Lung microvascular endothelial cell (primary cell): ENCODE measurements around the gene PRDX5. TPM values are rescaled to one million over a fixed set of nuclear protein-coding genes. Genes with fewer than 3 reads are reported as not detected.

ENCODE experiments used
- DNase-seq, 2 donors: peaks; one replicate each; pipeline versions ENCODE4 v3.0.0 to v3.0.0-alpha.2; 2010; ENCODE audit warnings: low read depth in 2 of 2
- total RNA-seq: library from RNA; depleted of rRNA; stranded (reverse); fragments of >200 nt; gene quantifications from 2 replicates; pipeline ENCODE4 v1.2.1, GENCODE V29; 2014

Gene PRDX5
- 217 and 266 TPM in 2 replicates for total RNA-seq

DNA sequence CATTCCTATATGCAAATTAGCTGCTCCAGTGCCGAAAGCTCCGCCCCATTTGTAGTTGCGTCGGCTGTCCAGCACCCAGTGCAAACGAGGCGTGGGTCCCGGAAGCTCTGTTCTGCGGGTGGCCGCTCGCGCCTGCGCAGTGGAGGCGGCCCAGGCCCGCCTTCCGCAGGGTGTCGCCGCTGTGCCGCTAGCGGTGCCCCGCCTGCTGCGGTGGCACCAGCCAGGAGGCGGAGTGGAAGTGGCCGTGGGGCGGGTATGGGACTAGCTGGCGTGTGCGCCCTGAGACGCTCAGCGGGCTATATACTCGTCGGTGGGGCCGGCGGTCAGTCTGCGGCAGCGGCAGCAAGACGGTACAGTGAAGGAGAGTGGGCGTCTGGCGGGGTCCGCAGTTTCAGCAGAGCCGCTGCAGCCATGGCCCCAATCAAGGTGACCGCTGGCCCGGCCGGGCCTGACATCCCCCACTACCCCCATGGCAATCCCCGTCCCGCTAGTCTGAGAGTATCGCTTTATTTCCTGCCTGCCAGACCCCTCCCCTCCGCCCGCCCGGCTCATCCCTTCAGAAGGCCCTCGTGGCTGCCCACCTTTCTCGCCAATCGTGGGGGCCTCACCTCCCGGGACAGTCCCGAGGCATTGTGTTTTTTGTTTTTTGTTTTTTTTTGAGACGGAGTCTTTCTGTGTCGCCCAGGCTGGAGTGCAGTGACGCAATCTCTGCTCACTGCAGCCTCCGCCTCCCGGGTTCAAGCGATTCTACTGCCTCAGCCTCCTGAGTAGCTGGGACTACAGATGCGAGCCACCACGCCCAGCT, at the start of gene PRDX5:
PRDX5 (plus strand) TSS at position 161 of the 805 bp plus-strand sequence; CDS start at position 256, 95 bp downstream.
- peak; percentile 96 to 97 for DNase-seq

DNA sequence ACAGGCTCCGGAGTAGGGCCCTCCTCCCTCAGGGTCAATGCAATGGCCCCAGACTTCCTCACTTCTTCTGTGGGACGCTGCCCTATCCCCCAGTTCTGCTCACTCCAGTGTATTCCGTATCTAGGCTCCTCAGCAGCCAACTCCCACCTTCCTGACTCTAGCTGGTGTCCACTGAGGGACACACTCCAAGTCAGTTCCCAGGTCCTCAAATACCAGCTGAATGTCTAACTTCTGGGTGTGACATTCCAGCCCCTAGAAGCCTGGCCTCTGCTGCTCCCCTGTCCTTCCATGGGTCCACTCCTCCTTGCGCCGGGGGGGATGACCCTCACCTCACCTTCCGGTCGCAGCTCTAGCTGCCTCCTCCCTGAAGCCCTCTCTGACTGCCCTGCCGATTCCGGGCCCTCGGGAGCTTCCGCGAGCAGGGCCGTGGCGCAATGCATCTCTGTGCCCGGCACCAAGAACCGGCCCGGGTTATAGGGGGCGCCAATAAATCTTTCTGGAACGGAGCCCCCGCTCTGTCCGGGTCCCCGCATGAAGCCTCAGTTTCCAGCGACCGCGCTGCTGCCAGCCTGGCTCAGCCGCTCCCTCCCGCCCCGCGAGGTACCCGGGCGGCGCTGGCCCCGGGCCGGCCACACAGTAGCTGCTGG, 48.9 kb upstream of the PRDX5 start:
- peak; percentile 44 to 59 for DNase-seq

DNA sequence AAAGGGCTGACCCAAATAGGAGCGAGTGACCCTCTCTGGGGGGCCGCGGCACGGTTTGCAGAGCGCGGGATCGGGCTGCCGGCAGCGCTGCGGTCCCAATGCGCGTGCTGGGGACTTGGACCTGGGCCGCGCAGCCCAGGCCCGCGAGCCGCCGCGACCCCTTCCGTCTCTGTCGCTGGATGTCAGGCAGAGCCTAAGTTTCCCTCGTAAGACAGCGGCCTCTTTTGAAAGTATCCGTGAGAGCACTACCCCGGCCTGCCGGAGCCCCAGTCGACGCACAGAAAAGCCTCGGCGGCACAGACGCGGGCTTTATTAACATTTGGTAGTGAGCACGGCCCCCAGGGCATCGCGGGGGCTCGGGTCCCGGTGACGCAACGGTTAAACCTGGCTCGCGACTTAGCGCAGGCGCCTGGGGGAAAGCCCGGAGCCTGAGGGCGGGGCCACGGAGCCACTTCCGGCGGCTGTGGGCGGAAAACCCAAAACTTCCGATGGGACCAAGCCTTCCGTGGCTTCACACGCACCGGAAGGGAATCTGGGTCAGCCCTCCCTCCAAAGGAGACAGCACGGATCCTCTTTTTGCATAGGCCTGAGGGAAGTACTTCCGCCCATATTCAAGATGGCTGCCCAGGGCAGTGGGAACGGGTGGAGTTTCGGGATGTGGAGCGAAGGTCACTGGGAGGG, 48.2 kb upstream of the PRDX5 start:
- peak; percentile 100 for DNase-seq

DNA sequence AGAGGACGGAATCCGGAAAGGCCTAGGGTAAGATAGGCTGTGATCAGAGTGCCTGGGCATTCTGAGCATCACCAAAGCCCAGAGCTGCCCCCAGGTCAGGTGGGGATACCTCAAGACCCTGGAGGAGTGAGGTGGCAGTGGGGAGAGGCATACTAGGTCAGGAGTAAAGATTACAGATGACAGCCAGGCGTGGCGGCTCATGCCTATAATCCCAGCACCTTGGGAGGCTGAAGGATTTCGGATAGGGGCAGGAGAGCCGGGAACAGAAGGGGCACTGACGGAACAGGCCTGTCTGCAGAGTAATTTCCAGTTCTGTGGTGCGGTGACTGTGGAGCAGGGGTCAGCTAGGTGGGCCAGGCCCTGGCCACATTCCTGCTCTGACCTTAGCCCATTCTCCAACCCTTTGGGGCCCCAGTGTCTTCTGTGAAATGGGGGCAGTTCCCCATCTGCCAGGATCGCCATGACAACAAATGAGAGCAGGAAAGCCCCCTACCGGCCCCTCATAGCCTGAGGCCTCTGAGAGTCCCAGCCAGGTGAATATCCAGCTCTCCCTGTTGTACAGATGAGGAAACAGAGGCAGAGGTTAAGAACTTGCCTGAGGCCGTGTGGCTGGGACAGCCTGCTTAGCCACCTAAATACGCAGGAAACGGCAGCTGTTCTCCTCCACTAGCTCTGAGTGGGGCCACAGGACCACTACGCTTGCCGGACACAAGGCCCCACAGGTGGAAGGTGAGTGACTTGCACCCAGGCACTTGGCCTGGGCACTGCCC, 42.7 kb upstream of the PRDX5 start:
- DNase-seq, result no peak

- no peak for DNase-seq
Observed at GRCh38 chr11:64275841-64276240, 42.1 kb upstream of the PRDX5 start.

DNA sequence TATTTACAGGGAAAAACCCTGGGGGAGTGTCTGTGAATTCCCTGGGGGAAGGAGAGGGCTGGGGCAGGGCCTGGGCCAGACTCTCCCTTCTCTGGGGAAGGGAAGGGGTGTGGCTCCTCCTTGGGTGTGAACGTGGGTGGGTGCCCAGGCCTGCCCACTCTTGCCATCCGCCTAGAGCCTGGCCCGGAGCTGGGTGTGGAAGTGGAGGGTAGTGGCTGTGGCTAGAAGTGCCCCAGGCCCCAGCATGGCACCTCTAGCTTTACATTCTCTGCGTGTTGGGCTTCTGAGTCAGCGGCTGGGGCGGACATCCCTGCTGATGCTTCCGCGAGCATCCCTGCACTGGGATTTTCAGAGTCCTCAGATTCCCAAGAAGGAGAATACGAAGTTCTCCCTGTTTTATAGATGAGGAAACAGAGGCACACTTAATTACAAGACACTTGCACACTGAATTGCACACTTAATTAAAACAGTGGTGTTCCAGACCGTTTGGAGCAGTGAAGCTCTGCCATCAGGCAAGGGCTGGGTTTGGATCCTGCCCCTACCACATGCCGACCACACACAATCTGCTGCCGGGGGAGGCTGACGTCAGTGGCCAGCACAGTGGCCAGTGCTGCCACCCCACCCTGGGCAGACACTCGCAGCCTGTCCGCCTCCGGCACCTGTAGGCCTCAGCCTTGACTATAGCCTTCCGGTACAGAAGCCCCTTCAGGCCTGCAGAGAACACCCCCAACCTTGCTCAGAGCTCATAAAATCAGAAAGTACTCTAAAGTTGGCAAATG, 41.1 kb upstream of the PRDX5 start:
- no peak for DNase-seq

DNA sequence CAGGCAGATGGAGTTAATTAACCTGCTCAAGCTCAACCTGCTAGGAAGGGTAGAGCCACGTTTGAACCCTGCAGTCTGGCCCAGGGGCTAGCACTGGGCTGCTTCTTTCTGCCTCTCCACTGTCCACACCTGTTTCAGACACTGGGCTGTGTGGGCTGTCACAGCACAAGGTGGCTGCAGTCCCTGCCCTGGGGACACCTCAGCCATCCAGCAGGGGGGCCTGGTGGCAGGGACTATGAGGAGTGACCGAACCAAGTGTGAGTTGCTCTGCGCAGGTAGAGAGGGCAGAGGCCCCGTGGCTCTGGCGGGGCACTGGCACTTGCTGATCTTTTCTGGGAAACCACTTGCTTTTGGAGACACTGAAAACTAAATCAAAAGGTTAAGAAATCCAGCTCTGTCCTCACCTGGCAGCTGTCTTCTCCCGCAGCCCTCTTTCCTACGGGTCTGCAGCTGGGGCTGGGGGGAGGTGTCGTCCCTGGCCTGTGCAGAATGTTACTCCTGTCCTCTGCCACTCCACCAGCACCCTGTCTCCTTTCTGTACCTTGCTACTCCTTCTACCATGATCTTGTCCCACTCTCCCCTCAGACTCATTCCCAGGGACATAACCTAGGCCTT, 39.2 kb upstream of the PRDX5 start:
- no peak for DNase-seq

DNA sequence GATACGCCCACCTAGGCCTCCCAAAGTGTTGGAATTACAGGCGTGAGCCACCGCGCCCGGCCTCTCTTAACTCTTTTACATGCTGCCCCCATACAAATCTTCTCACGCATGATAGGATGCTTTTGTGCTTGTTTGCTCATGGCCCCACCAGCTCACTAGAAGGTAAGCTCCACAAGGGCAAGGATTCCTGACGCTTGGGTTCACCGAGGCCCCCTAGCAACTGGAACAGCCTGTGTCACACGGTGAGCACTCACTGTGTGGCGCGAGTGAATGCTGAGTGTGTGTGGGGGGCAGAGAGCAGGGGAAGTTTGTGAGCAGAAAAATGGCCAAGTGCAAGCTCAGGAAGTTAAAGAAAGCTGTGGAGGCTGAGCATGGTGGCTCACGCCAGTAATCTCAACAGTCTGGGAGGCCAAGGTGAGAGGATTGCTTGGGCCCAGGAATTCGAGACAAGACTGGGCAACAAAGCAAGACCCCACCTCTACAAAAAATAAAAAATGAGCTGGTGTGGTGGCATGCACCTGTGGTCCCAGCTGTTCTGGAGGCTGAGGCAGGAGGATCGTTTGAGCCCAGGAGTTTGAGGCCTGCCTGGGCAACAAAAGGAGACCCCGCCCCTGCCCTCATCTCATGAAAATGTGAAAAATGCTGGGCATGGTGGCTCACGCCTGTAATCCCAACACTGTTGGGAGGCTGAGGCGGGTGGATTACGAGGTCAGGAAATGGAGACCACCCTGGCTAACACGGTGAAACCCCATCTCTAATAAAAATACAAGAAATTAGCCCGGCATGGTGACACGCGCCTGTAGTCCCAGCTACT, 35.8 kb upstream of the PRDX5 start:
- no peak for DNase-seq

GRCh38 chr11:64283092-64283491, 34.8 kb upstream of the PRDX5 start:
- DNase-seq, result no peak

- peak; percentile 91 for DNase-seq
Observed at GRCh38 chr11:64284048-64284961, 33.6 kb upstream of the PRDX5 start, which contains the start of gene BAD. TSS of gene BAD (minus strand) at chr11:64284665. CDS start at chr11:64284368, 297 bp downstream.

GRCh38 chr11:64284962-64285884, 32.7 kb upstream of the PRDX5 start, which contains the start of gene GPR137:
TSS of gene GPR137 (plus strand) at chr11:64285848. CDS start at chr11:64286525, 677 bp downstream.
- DNase-seq, result peak; percentile 79 to 81

DNA sequence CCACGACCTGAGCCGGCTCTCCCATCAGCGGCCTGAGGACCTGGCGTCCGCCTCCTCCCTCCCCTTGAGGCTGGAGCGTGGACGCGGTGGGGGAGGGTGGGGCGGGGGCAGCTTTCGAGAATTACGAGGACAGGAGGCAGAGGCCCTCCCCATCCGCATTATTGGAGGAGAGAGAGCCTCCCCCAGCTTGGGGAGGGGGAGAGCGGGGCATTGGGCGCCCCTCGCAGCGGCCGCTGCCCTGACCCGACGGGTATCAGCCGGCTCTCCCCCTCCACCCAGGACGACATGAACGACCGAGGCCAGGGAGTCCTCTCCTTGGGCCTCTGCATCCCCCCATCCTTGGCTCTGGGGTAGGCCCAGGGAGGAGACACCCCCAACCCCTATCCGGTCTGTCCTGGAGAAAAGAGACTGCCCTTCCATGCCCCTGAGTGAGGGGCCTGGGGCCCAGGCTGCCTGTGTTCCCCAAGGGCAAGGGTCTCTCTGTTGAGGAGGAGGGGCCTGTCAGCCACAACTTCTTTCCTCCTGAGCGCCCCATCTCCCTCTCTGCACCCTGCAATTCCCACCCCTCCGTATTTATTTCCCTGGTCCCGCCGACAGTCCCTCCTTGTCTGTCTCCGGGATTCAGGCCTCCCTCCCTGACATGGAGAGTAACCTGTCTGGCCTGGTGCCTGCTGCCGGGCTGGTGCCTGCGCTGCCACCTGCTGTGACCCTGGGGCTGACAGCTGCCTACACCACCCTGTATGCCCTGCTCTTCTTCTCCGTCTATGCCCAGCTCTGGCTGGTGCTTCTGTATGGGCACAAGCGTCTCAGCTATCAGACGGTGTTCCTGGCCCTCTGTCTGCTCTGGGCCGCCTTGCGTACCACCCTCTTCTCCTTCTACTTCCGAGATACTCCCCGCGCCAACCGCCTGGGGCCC, 31.8 kb upstream of the PRDX5 start:
- DNase-seq, result peak in 1 of 2 donors; percentile 31

DNA sequence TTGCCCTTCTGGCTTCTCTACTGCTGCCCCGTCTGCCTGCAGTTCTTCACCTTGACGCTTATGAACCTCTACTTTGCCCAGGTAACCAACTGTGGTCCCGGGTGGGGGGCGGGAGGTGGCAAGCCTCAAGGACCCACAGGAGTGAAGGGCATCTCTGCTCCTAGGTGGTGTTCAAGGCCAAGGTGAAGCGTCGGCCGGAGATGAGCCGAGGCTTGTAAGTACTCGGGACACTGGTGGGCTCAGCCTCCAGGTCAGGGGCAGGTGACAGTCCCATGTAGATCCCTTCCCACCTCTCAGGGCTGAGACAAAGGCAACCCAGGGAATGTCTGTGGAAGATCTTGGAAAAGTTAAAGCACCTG, 31.1 kb upstream of the PRDX5 start:
- DNase-seq, result no peak

GRCh38 chr11:64287676-64288352, 30.1 kb upstream of the PRDX5 start:
- DNase-seq, result no peak

DNA sequence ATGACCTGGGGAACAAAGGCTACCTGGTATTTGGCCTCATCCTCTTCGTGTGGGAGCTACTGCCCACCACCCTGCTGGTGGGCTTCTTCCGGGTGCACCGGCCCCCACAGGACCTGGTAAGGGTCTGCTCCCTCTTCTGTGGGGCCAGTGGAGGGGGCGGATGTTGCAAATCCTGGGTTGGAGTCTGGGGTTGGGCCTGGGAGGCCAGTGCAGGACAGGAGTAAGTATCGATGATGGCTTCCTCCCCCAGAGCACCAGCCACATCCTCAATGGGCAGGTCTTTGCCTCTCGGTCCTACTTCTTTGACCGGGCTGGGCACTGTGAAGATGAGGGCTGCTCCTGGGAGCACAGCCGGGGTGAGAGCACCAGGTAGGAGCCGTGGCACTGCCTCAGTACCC, 29.6 kb upstream of the PRDX5 start:
- no peak for DNase-seq
